Mucosa of rectum (tissue), 2 donors: ENCODE measurements around the gene PPP1R8.

Source experiments
- H3K27ac ChIP-seq, 2 donors: one replicate each; pipeline ENCODE4 v1.7.0; 2013; ENCODE audit warnings: inconsistent platforms in 2 of 2, low read depth in 2 of 2, low read length in 2 of 2
- H3K27me3 ChIP-seq, 2 donors: one replicate each; pipeline ENCODE4 v1.7.0; 2013; ENCODE audit warnings: low read length in 2 of 2; ENCODE audit not compliant: control insufficient read depth in 2 of 2, insufficient read depth in 2 of 2
- H3K36me3 ChIP-seq, 2 donors: one replicate each; pipeline ENCODE4 v1.7.0; 2013; ENCODE audit warnings: low read length in 2 of 2; ENCODE audit not compliant: control insufficient read depth in 2 of 2, insufficient read depth in 2 of 2
- H3K4me1 ChIP-seq, 2 donors: one replicate each; pipeline ENCODE4 v1.7.0; 2013; ENCODE audit warnings: low read length in 2 of 2, mild to moderate bottlenecking in 1 of 2; ENCODE audit not compliant: control insufficient read depth in 2 of 2, insufficient read depth in 2 of 2
- H3K4me3 ChIP-seq, 2 donors: one replicate each; pipeline ENCODE4 v1.7.0; 2013; ENCODE audit warnings: low read length in 2 of 2
- H3K9ac ChIP-seq, 2 donors: one replicate each; pipeline ENCODE4 v1.7.0; 2013; ENCODE audit warnings: low read length in 2 of 2, low read depth in 1 of 2, mild to moderate bottlenecking in 1 of 2
- H3K9me3 ChIP-seq, 2 donors: one replicate each; pipeline ENCODE4 v1.7.0; 2013; ENCODE audit warnings: low read length in 2 of 2; ENCODE audit not compliant: control insufficient read depth in 2 of 2
- donor health status: healthy.
- donor health status: Normal muscosa, but diverticular disease.

PPP1R8 gene

GRCh38 chr1:27858072-27858948, 27.7 kb downstream of the PPP1R8 start:
- Histone ChIP-seq H3K4me3 (no peak overlapping the region), H3K27me3 (no peaks in the 10 kb centered on the region), H3K4me1 (peaks cover 0 to 3% of the 10 kb centered on the region in 2 donors), H3K27ac (no peak overlapping the region), H3K36me3 (no peaks in the 10 kb centered on the region), H3K9ac (no peak overlapping the region), H3K9me3 (no peaks in the 10 kb centered on the region)

- H3K27me3 ChIP-seq, result no peaks in the 10 kb centered on the region
- H3K9me3 ChIP-seq, result no peaks in the 10 kb centered on the region
- peaks cover 0 to 3% of the 10 kb centered on the region in 2 donors for H3K4me1 ChIP-seq
- H3K4me3 ChIP-seq, result no peak overlapping the region
- H3K27ac ChIP-seq, result no peak overlapping the region
- no peaks in the 10 kb centered on the region for H3K36me3 ChIP-seq
- no peak overlapping the region for H3K9ac ChIP-seq
These were observed 28.5 kb downstream of the PPP1R8 start for GRCh38 chr1:27858949-27859576.

GRCh38 chr1:27861436-27861835, 30.9 kb downstream of the PPP1R8 start:
- Histone ChIP-seq H3K4me3 (no peak overlapping the region), H3K36me3 (no peaks in the 10 kb centered on the region), H3K4me1 (peaks cover 0 to 3% of the 10 kb centered on the region in 2 donors), H3K27me3 (no peaks in the 10 kb centered on the region), H3K9ac (no peak overlapping the region), H3K9me3 (no peaks in the 10 kb centered on the region), H3K27ac (no peak overlapping the region)

GRCh38 chr1:27862004-27862403, 31.4 kb downstream of the PPP1R8 start:
- Histone ChIP-seq H3K27me3 (no peaks in the 10 kb centered on the region), H3K36me3 (no peaks in the 10 kb centered on the region), H3K27ac (peak overlapping the region in 1 of 2 donors; percentile 70), H3K4me3 (no peak overlapping the region), H3K9ac (no peak overlapping the region), H3K4me1 (peaks cover 0 to 3% of the 10 kb centered on the region in 2 donors), H3K9me3 (no peaks in the 10 kb centered on the region)

- peak overlapping the region; percentile 48 to 70 for H3K27ac ChIP-seq
- H3K27me3 ChIP-seq, result no peaks in the 10 kb centered on the region
- H3K4me3 ChIP-seq, result no peak overlapping the region
- no peaks in the 10 kb centered on the region for H3K9me3 ChIP-seq
- H3K9ac ChIP-seq, result peak overlapping the region; percentile 23 to 41
- H3K36me3 ChIP-seq, result no peaks in the 10 kb centered on the region
- peaks cover 0 to 3% of the 10 kb centered on the region in 2 donors for H3K4me1 ChIP-seq
These were observed 32.3 kb downstream of the PPP1R8 start for GRCh38 chr1:27862671-27863537.

- no peaks in the 10 kb centered on the region for H3K9me3 ChIP-seq
- peaks cover 0 to 3% of the 10 kb centered on the region in 2 donors for H3K4me1 ChIP-seq
- no peak overlapping the region for H3K9ac ChIP-seq
- no peak overlapping the region for H3K4me3 ChIP-seq
- no peaks in the 10 kb centered on the region for H3K36me3 ChIP-seq
- H3K27me3 ChIP-seq, result no peaks in the 10 kb centered on the region
- H3K27ac ChIP-seq, result peak overlapping the region; percentile 48 to 70
These were observed 32.9 kb downstream of the PPP1R8 start for GRCh38 chr1:27863538-27863915.

GRCh38 chr1:27864264-27864895, 33.8 kb downstream of the PPP1R8 start:
- H3K27ac ChIP-seq, result peak overlapping the region; percentile 48 to 70
- no peaks in the 10 kb centered on the region for H3K36me3 ChIP-seq
- no peaks in the 10 kb centered on the region for H3K9me3 ChIP-seq
- no peaks in the 10 kb centered on the region for H3K27me3 ChIP-seq
- H3K4me3 ChIP-seq, result no peak overlapping the region
- peaks cover 4 to 6% of the 10 kb centered on the region in 2 donors for H3K4me1 ChIP-seq
- no peak overlapping the region for H3K9ac ChIP-seq

- Histone ChIP-seq H3K9ac (no peak overlapping the region), H3K27me3 (no peaks in the 10 kb centered on the region), H3K36me3 (no peaks in the 10 kb centered on the region), H3K9me3 (no peaks in the 10 kb centered on the region), H3K27ac (no peak overlapping the region), H3K4me3 (no peak overlapping the region), H3K4me1 (peaks cover 4 to 9% of the 10 kb centered on the region in 2 donors)
These were observed 35.2 kb downstream of the PPP1R8 start for GRCh38 chr1:27865821-27866220.

GRCh38 chr1:27868556-27868931, 38.0 kb downstream of the PPP1R8 start:
- Histone ChIP-seq H3K27ac (peak overlapping the region; percentile 41 to 82), H3K4me1 (peaks cover 11 to 12% of the 10 kb centered on the region in 2 donors), H3K36me3 (no peaks in the 10 kb centered on the region), H3K4me3 (no peak overlapping the region), H3K27me3 (peaks cover 0 to 3% of the 10 kb centered on the region in 2 donors), H3K9me3 (no peaks in the 10 kb centered on the region), H3K9ac (no peak overlapping the region)
